Ascending aorta (tissue), 2 donors: ENCODE data around the gene MYOD1. TPM values are rescaled to one million over a fixed set of nuclear protein-coding genes. Genes with fewer than 3 reads are reported as not detected.
A peak's percentile ranks its signal among the peaks of the same experiment; 100 is the strongest.

Source experiments
- DNase-seq, 2 donors: peaks; one replicate each; pipeline ENCODE4 v3.0.0-alpha.2; 2019; ENCODE audit warnings: low spot score in 2 of 2
- H3K27ac ChIP-seq, 2 donors: fragments of 200-600 bp; sonication (generic); one replicate each; pipeline ENCODE4 v1.5.1; 2016 to 2017; ENCODE audit warnings: mild to moderate bottlenecking in 1 of 2
- H3K27me3 ChIP-seq: fragments of 200-600 bp; sonication (generic); one replicate; pipeline ENCODE4 v1.5.1; 2017
- H3K36me3 ChIP-seq, 2 donors: fragments of 200-600 bp; sonication (generic); one replicate each; pipeline ENCODE4 v1.5.1; 2016
- H3K4me1 ChIP-seq, 2 donors: fragments of 200-600 bp; sonication (generic); one replicate each; pipeline ENCODE4 v1.5.1; 2016 to 2017; ENCODE audit warnings: mild to moderate bottlenecking in 1 of 2
- H3K4me3 ChIP-seq, 2 donors: fragments of 200-600 bp; sonication (generic); one replicate each; pipeline ENCODE4 v1.5.1; 2016 to 2017; ENCODE audit warnings: mild to moderate bottlenecking in 1 of 2
- H3K9me3 ChIP-seq, 2 donors: fragments of 200-600 bp; sonication (generic); one replicate each; pipeline ENCODE4 v1.5.1; 2016
- CTCF ChIP-seq, 3 experiments: fragments of 200-600 bp in 2 of 3; fragments of 450-650 bp in 1 of 3; sonication (generic) in 2 of 3; IDR thresholded peaks; one replicate each; pipeline ENCODE4 v1.5.1; 2016 to 2019; ENCODE audit warnings: antibody characterized with exemption in 3 of 3, mild to moderate bottlenecking in 1 of 3, moderate library complexity in 1 of 3
- intact Hi-C: fragments of 100-400 bp; cut with DNase I; formaldehyde crosslinking; loops from one replicate; pipeline ENCODE4 v1.15.1; 2023
- total RNA-seq: library from RNA; depleted of rRNA; stranded (reverse); fragments of >200 nt; gene quantifications from one replicate; pipeline ENCODE4 v1.1.0, GENCODE V29; 2016

MYOD1 gene
- total RNA-seq, 1 donor from 2014 or later: not detected

DNA sequence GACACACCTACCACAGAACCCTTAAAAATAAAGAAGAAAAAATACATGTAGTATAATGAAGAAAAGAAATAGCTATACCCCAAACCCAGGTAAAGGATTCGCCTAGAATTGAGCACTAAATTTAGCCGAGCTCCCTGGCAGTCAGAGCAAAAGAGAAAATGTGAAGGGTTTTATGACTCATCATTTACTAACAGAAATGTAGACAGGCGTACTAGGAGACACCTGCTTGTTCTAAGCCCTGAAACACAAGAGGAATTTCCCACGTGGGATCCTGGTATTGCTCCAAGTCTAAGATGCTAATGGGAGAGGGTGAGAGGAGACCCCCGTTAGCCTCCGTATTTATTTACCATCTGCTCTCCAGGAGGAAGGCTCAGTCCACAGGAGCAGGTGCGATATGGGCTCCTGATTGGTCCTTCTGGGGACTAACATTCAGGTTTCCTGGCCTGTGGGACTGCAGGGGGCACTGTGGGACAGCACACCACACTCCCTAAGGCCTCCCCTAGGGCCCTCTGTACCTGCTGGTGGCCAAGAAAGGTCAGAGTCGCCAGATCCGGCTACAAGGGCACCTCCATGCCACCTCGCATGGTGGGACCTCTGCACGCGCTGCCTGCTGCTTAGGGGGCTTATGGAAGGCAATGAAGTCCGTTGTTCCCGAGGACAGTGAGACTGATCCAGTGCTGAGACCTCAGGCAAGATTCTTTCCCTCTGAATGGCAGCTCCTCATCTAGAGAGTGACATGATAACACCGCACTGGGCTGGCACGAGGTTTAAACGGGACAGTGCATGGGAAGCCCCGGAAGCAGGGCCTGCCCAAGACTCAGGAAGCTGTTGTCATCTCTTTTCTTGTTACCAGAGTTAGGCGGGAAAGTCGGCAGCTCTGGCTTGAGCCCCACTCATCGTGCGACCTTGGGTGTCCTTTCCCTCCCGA lies 41.0 kb downstream of the MYOD1 start:
- Histone ChIP-seq H3K9me3 (no peaks in the 10 kb centered on the region), H3K4me1 (no peaks in the 10 kb centered on the region), H3K27ac (no peak overlapping the region), H3K36me3 (no peaks in the 10 kb centered on the region), H3K27me3 (no peaks in the 10 kb centered on the region), H3K4me3 (no peak overlapping the region)
- peak; percentile 30 to 47 (median 46) for TF ChIP-seq CTCF (IDR thresholded peaks at IDR 0.05)
- no peak for DNase-seq
- intact Hi-C loops: loop anchor here (10.0 kb wide), 1 partner anchor 214 kb away; no protein-coding TSS in a partner anchor

DNA sequence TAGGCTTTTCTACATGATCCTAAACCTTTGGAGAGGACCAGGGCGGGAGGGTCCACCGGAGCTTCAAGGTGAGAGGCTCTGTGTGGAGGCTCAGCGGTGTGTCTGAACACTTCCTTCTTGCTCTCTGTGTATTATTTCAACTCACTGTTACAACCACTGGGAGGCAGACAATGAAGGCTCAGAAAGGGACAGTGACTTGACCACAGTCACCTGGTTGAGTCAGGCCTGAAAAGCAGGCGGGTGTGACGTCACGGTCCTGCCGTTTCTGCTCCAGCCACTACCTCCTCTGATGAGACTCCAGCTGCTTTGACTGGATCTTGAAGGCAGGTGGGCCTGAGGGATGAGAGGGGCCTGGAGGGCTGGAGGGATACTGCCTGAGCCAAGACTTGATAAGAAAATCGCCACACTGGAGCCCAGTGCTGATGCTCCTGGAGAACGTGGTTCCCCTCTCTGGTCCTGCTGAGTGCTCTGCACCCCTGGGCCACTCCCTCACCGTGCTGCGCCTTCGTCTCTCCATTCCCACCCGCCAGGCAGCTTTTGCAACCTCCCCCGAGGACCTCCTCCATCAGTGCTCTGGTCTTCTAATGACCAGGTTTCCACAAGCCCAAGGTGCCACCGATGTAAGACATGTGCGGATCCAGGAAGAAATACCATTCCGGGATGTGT lies 43.1 kb downstream of the MYOD1 start:
- intact Hi-C loops: loop anchor here (10.0 kb wide), 1 partner anchor 212 kb away; no protein-coding TSS in a partner anchor
- H3K4me3 ChIP-seq: no peak overlapping the region
- H3K36me3 ChIP-seq: no peaks in the 10 kb centered on the region
- no peaks in the 10 kb centered on the region for H3K9me3 ChIP-seq
- H3K27ac ChIP-seq: no peak overlapping the region
- no peak for DNase-seq
- no peaks in the 10 kb centered on the region for H3K4me1 ChIP-seq
- TF ChIP-seq CTCF (IDR thresholded peaks at IDR 0.05): no peak
- H3K27me3 ChIP-seq: no peaks in the 10 kb centered on the region

DNA sequence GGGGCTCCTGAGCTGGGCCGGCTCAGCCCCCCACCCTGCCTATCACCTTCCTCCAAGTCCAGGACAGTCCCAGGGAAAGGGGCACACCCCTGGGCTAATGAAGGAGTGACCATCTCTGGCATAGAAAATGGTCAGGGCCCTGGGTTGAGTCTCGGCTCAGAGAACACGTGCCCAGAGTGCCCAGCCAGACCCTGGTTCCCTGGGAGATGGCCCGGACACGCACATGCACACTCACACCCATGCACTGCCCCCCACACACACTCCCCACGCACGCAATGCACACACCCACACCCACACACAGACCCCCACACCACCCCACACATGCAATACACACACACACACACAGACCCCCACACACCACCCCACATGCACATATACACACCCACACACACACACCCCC lies 43.9 kb downstream of the MYOD1 start:
- Histone ChIP-seq H3K36me3 (no peaks in the 10 kb centered on the region), H3K27ac (no peak overlapping the region), H3K4me1 (no peaks in the 10 kb centered on the region), H3K27me3 (no peaks in the 10 kb centered on the region), H3K9me3 (no peaks in the 10 kb centered on the region), H3K4me3 (no peak overlapping the region)
- no peak for DNase-seq
- no peak for TF ChIP-seq CTCF (IDR thresholded peaks at IDR 0.05)
- intact Hi-C loops: loop anchor here (10.0 kb wide), 1 partner anchor 212 kb away; no protein-coding TSS in a partner anchor

- Histone ChIP-seq H3K4me1 (no peaks in the 10 kb centered on the region), H3K27me3 (no peaks in the 10 kb centered on the region), H3K27ac (no peak overlapping the region), H3K9me3 (no peaks in the 10 kb centered on the region), H3K4me3 (no peak overlapping the region), H3K36me3 (no peaks in the 10 kb centered on the region)
- no peak for TF ChIP-seq CTCF (IDR thresholded peaks at IDR 0.05)
- no peak for DNase-seq
- intact Hi-C loops: loop anchor here (10.0 kb wide), 1 partner anchor 211 kb away; no protein-coding TSS in a partner anchor
Observed at GRCh38 chr11:17763703-17764102, 44.3 kb downstream of the MYOD1 start.

GRCh38 chr11:17764446-17765218 lies 45.3 kb downstream of the MYOD1 start:
- Histone ChIP-seq H3K9me3 (no peaks in the 10 kb centered on the region), H3K4me3 (no peak overlapping the region), H3K27ac (no peak overlapping the region), H3K36me3 (no peaks in the 10 kb centered on the region), H3K4me1 (no peaks in the 10 kb centered on the region), H3K27me3 (no peaks in the 10 kb centered on the region)
- intact Hi-C loops: loop anchor here (10.0 kb wide), 1 partner anchor 210 kb away; no protein-coding TSS in a partner anchor
- no peak for DNase-seq
- no peak for TF ChIP-seq CTCF (IDR thresholded peaks at IDR 0.05)
